HepG2 (cell line): ENCODE data around the gene CA10. TPM values are rescaled to one million over a fixed set of nuclear protein-coding genes. Genes with fewer than 3 reads are reported as not detected.

Experiments
- ATAC-seq: fragments of 200-7000 bp; cut with Tn5 transposase; 3 replicates; pipeline ENCODE4 v1.9.1; 2020; ENCODE audit warnings: mild to moderate bottlenecking, moderate library complexity
- BruUV-seq: library from RNA; stranded (reverse); fragments of 400-500 nt; replicated peaks from 2 replicates; lab custom pipeline; 2021; lab: Mats Ljungman, UMichigan
- CTCF ChIA-PET: fragments of 300-600 bp; formaldehyde crosslinking; extraction: SDS; loops from one replicate; lab custom pipeline; 2021; ENCODE audit warnings: low total read pairs, inconsistent platforms, low intra/inter-chr PET ratio; lab: Yijun Ruan, JAX
- POLR2A ChIA-PET: fragments of 350-600 bp; sonication (Branson Sonifier 250); formaldehyde crosslinking; loops from one replicate; lab custom pipeline; 2020; ENCODE audit warnings: antibody characterized with exemption, inconsistent platforms; lab: Yijun Ruan, JAX
- DNase-seq: peaks from one replicate; pipeline ENCODE4 v3.0.0-alpha.2; 2015; ENCODE audit warnings: low spot score
- FAIRE-seq: peaks from 3 replicates; lab custom pipeline; 2011; peaks lifted over from hg19 to GRCh38; lab: Jason Lieb, UNC
- H2AFZ ChIP-seq: one replicate; pipeline ENCODE4 v1.6.1; 2011; ENCODE audit warnings: low read length, inconsistent platforms
- H3K27ac ChIP-seq: fragments of 300-600 bp; 3 replicates; pipeline ENCODE4 v1.8.0; 2011; ENCODE audit warnings: mixed run types, mild to moderate bottlenecking, mixed read lengths, low read length, inconsistent platforms; ENCODE audit not compliant: insufficient read depth; ENCODE audit errors: extremely low read length
- H3K27me3 ChIP-seq, 2 experiments: fragments of 200-600 bp in 1 of 2; 2 replicates in 1 of 2; 3 replicates in 1 of 2; pipeline versions ENCODE4 v1.6.0 to v1.8.0; 2011; ENCODE audit warnings: low read length in 2 of 2, mild to moderate bottlenecking in 2 of 2, moderate library complexity in 2 of 2, inconsistent platforms in 1 of 2; ENCODE audit not compliant: insufficient read depth in 2 of 2, control insufficient read depth in 1 of 2
- H3K36me3 ChIP-seq, 2 experiments: fragments of 200-600 bp in 1 of 2; replicated peaks in 1 of 2; 2 replicates in 1 of 2; 3 replicates in 1 of 2; pipeline versions ENCODE4 v1.5.1 to v1.8.0; 2011; ENCODE audit warnings: low read length in 2 of 2, inconsistent platforms in 1 of 2; ENCODE audit not compliant: insufficient read depth in 2 of 2, control insufficient read depth in 1 of 2
- H3K4me1 ChIP-seq: 2 replicates; pipeline ENCODE4 v1.5.1; 2012; ENCODE audit warnings: low read length, inconsistent platforms; ENCODE audit not compliant: insufficient read depth
- H3K4me2 ChIP-seq: 2 replicates; pipeline ENCODE4 v1.6.0; 2011; ENCODE audit warnings: low read depth, low read length, inconsistent platforms
- H3K4me3 ChIP-seq, 3 experiments: fragments of 200-600 bp in 1 of 3; sonication (generic), shearing (Covaris generic) in 1 of 3; replicated peaks in 1 of 3; 2 replicates each; pipeline ENCODE4 v1.5.1; 2011 to 2016; ENCODE audit warnings: low read length in 3 of 3, inconsistent platforms in 2 of 3, low read depth in 2 of 3, mild to moderate bottlenecking in 2 of 3, control low read depth in 1 of 3, mixed read lengths in 1 of 3; ENCODE audit not compliant: insufficient read depth in 1 of 3
- H3K79me2 ChIP-seq: one replicate; pipeline ENCODE4 v1.6.1; 2011; ENCODE audit warnings: low read length, inconsistent platforms; ENCODE audit not compliant: insufficient read depth
- H3K9ac ChIP-seq: 2 replicates; pipeline ENCODE4 v1.6.0; 2011; ENCODE audit warnings: mild to moderate bottlenecking, low read depth, low read length, inconsistent platforms; ENCODE audit not compliant: insufficient read depth
- H3K9me3 ChIP-seq: 2 replicates; pipeline ENCODE4 v1.5.1; 2012; ENCODE audit warnings: mild to moderate bottlenecking, low read length
- H4K20me1 ChIP-seq: 2 replicates; pipeline ENCODE4 v1.6.0; 2011; ENCODE audit warnings: inconsistent platforms, mild to moderate bottlenecking, low read length, moderate library complexity; ENCODE audit not compliant: insufficient read depth
- DMAP1 ChIP-seq: IDR thresholded peaks from 2 replicates; pipeline ENCODE4 v1.6.1; 2016
- MAZ ChIP-seq, 2 experiments: sonication (generic) in 1 of 2; formaldehyde crosslinking in 1 of 2; IDR thresholded peaks; 2 replicates each; pipeline versions ENCODE4 v1.5.0 to v1.6.1; 2012 to 2020; ENCODE audit warnings: low read depth in 2 of 2, mild to moderate bottlenecking in 2 of 2, borderline replicate concordance in 1 of 2, improper control_type of control experiment in 1 of 2, low read length in 1 of 2, missing genetic modification reagents in 1 of 2, moderate library complexity in 1 of 2
- NR1H2 ChIP-seq: sonication (generic); formaldehyde crosslinking; IDR thresholded peaks from 2 replicates; pipeline ENCODE4 v1.8.1; 2022; ENCODE audit warnings: low read depth, missing genetic modification reagents, borderline replicate concordance
- PBX2 ChIP-seq: IDR thresholded peaks from 2 replicates; pipeline ENCODE4 v1.6.1; 2016; ENCODE audit warnings: control low read depth
- SIX1 ChIP-seq: sonication (generic); formaldehyde crosslinking; IDR thresholded peaks from 2 replicates; pipeline ENCODE4 v1.4.0; 2020; ENCODE audit warnings: missing genetic modification reagents, borderline replicate concordance
- ZFP1 ChIP-seq: IDR thresholded peaks from 2 replicates; pipeline ENCODE4 v1.6.1; 2016
- ZNF749 ChIP-seq: sonication (generic); formaldehyde crosslinking; IDR thresholded peaks from 2 replicates; pipeline ENCODE4 v1.8.0; 2022; ENCODE audit warnings: mild to moderate bottlenecking, missing genetic modification reagents, moderate library complexity, borderline replicate concordance
- ZSCAN31 ChIP-seq: sonication (generic); formaldehyde crosslinking; IDR thresholded peaks from 2 replicates; pipeline ENCODE4 v1.5.0; 2020; ENCODE audit warnings: low read depth, mild to moderate bottlenecking, missing genetic modification reagents
- WGBS: methylation state at CpG from one replicate; pipeline ENCODE4 v1.1.6; 2017; ENCODE audit warnings: low lambda C conversion rate; 5-methylcytosine and 5-hydroxymethylcytosine counted together
- in situ Hi-C: cut with HindIII; loops from 2 replicates; pipeline ENCODE4 v1.10.0; 2017; ENCODE audit warnings: low pct_unique_long_range_greater_than_20kb; ENCODE audit not compliant: extremely low pct_ligation_motif_present
- intact Hi-C: fragments of 100-400 bp; cut with micrococcal nuclease; formaldehyde crosslinking; loops from one replicate; pipeline ENCODE4 v1.10.0; 2022; ENCODE audit not compliant: unreplicated experiment
- polyA plus RNA-seq, 8 experiments: library from polyadenylated mRNA; depleted of rRNA in 3 of 8; stranded (reverse) in 7 of 8; unstranded in 1 of 8; fragments of >200 nt; fragmentation: Illumina TruSeq in 4 of 8; extraction: Trizol in 4 of 8; gene quantifications; 2 replicates each; pipeline versions ENCODE4 v1.2.1 to v1.2.3, GENCODE V29; 2011 to 2016; ENCODE audit warnings: low read depth in 4 of 8, missing spikeins in 1 of 8, mixed read lengths in 1 of 8; ENCODE audit not compliant: insufficient read depth in 1 of 8
- total RNA-seq, 5 experiments: library from RNA; depleted of rRNA; stranded (reverse); fragments of >200 nt; fragmentation: Illumina TruSeq; extraction: Trizol; gene quantifications; 2 replicates each; pipeline ENCODE4 v1.2.3, GENCODE V29; 2016; ENCODE audit warnings: low read depth in 1 of 5

CA10 gene
- total and polyA plus RNA-seq, 2 of the 13 experiments (the other 11 are each of a cell fraction or from before 2014, with no cell fraction given), result not detected

- DNase-seq, result no peak
- no peak overlapping the region for H3K4me2 ChIP-seq
- H3K27ac ChIP-seq, result no peak overlapping the region
- no TSS peak for BruUV-seq
- no peaks in the 10 kb centered on the region for H3K36me3 ChIP-seq
- intact Hi-C loops, result no loop called here
- in situ Hi-C loops, result no loop called here
- H3K79me2 ChIP-seq, result no peaks in the 10 kb centered on the region
- no peak for FAIRE-seq
- WGBS, result 6% methylated on average over 12 of the region's 12 CpGs
- no peak overlapping the region for H2AFZ ChIP-seq
- H3K9me3 ChIP-seq, result no peaks in the 10 kb centered on the region
- TF ChIP-seq ZNF749 (CRISPR knock-in tag), result no peak
- no peak for TF ChIP-seq MAZ (IDR thresholded peaks at IDR 0.05; ENCODE audit: borderline replicate concordance, low read depth, low read length)
- no peak for TF ChIP-seq MAZ (CRISPR knock-in tag; IDR thresholded peaks at IDR 0.05; ENCODE audit: low read depth)
- no peak for TF ChIP-seq SIX1 (CRISPR knock-in tag)
- no peak for TF ChIP-seq PBX2 (CRISPR knock-in tag)
- no peak for TF ChIP-seq ZFP1 (CRISPR knock-in tag)
- TF ChIP-seq NR1H2, result no peak
- TF ChIP-seq ZSCAN31 (CRISPR knock-in tag), result no peak
- no peak for TF ChIP-seq DMAP1 (CRISPR knock-in tag)
- no peak overlapping the region for H3K9ac ChIP-seq
- no peaks in the 10 kb centered on the region for H4K20me1 ChIP-seq
- ATAC-seq, result no peak
- ChIA-PET CTCF (no interaction called here), POLR2A (no interaction called here)
- H3K27me3 ChIP-seq, result no peaks in the 10 kb centered on the region
- H3K4me1 ChIP-seq, result no peaks in the 10 kb centered on the region
- no peak overlapping the region for H3K4me3 ChIP-seq
These were observed 483.8 kb downstream of the CA10 start for GRCh38 chr17:51674579-51675255.
